Measurements from ENCODE around the gene CCDC137.

CCDC137 gene

GRCh38 chr17:81651692-81652091 is 14.8 kb upstream of the CCDC137 start:
- DNase-seq, result no peak

GRCh38 chr17:81652906-81653771 is 13.4 kb upstream of the CCDC137 start:
- no peak for DNase-seq

GRCh38 chr17:81655378-81656117 is 11.0 kb upstream of the CCDC137 start:
- peak in 3 of 4 experiments; percentile 46 to 66 (median 62) for DNase-seq

- no peak for DNase-seq
Observed at GRCh38 chr17:81656118-81656743, 10.3 kb upstream of the CCDC137 start, which contains the start of gene PDE6G. PDE6G (minus strand) TSS chr17:81656542; CDS start chr17:81653305, 3,237 bp downstream.

- DNase-seq, result peak in 1 of 4 experiments; percentile 18
Observed at GRCh38 chr17:81656835-81657234, 9.7 kb upstream of the CCDC137 start.

GRCh38 chr17:81659038-81659437 is 7.5 kb upstream of the CCDC137 start:
- DNase-seq, result no peak

- no peak for DNase-seq
Observed at GRCh38 chr17:81660441-81660840, 6.1 kb upstream of the CCDC137 start.

- DNase-seq, result no peak
Observed at GRCh38 chr17:81662002-81662401, 4.5 kb upstream of the CCDC137 start.

- no peak for DNase-seq
Observed at GRCh38 chr17:81664051-81664470, 2.5 kb upstream of the CCDC137 start.

GRCh38 chr17:81665205-81666091 is 1.1 kb upstream of the CCDC137 start:
- DNase-seq, result peak; percentile 13 to 42 (median 27)

GRCh38 chr17:81666092-81666341 is 520 bp upstream of the CCDC137 start:
- DNase-seq, result peak; percentile 22 to 64 (median 42)

- peak in 1 of 4 experiments; percentile 27 for DNase-seq
Observed at GRCh38 chr17:81667754-81668153, 1.2 kb downstream of the CCDC137 start.

GRCh38 chr17:81672504-81672903 is 6.0 kb downstream of the CCDC137 start:
- no peak for DNase-seq

- DNase-seq, result no peak
Observed at GRCh38 chr17:81672954-81673353, 6.4 kb downstream of the CCDC137 start.

- no peak for DNase-seq
Observed at GRCh38 chr17:81673561-81674258, 7.2 kb downstream of the CCDC137 start.

- peak in 2 of 4 experiments; percentile 15 to 28 for DNase-seq
Observed at GRCh38 chr17:81675515-81676221, 9.1 kb downstream of the CCDC137 start.

- DNase-seq, result no peak
Observed at GRCh38 chr17:81676906-81677305, 10.4 kb downstream of the CCDC137 start.

- no peak for DNase-seq
Observed at GRCh38 chr17:81680150-81680549, 13.6 kb downstream of the CCDC137 start.

GRCh38 chr17:81681672-81682071 is 15.1 kb downstream of the CCDC137 start:
- DNase-seq, result no peak

- peak in 2 of 4 experiments; percentile 11 to 37 for DNase-seq
Observed at GRCh38 chr17:81682565-81683207, 16.1 kb downstream of the CCDC137 start.
